OCI-LY3 (cell line): Measurements from ENCODE around the gene PCDHGA6.
"Not testable (repeated sequence)": the region's sequence is repeated elsewhere in the genome, so short reads cannot be mapped to it uniquely, and the experiment has no call there.

ENCODE experiments used
- EZH2phosphoT487 ChIP-seq: fragments of 200-600 bp; shearing (Covaris generic); IDR thresholded peaks from 2 replicates; pipeline ENCODE4 v1.6.1; 2018; ENCODE audit warnings: antibody characterized with exemption, mixed run types, low read depth
- TF ChIP-seq, protein P1 (sequence below): fragments of 200-600, 300-600 bp; sonication (generic); IDR thresholded peaks from 2 replicates; pipeline ENCODE4 v1.5.1; 2014; ENCODE audit warnings: antibody characterized with exemption, low read length, low read depth

DNA sequence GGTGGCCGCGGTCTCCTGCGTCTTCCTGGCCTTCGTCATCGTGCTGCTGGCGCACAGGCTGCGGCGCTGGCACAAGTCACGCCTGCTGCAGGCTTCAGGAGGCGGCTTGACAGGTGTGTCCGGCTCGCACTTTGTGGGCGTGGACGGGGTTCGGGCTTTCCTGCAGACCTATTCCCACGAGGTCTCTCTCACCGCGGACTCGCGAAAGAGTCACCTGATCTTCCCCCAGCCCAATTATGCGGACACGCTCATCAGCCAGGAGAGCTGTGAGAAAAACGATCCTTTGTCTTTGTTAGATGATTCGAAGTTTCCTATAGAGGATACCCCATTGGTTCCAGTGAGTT, 41.6 kb downstream of the PCDHGA6 start:
- TF ChIP-seq, protein P1, sequence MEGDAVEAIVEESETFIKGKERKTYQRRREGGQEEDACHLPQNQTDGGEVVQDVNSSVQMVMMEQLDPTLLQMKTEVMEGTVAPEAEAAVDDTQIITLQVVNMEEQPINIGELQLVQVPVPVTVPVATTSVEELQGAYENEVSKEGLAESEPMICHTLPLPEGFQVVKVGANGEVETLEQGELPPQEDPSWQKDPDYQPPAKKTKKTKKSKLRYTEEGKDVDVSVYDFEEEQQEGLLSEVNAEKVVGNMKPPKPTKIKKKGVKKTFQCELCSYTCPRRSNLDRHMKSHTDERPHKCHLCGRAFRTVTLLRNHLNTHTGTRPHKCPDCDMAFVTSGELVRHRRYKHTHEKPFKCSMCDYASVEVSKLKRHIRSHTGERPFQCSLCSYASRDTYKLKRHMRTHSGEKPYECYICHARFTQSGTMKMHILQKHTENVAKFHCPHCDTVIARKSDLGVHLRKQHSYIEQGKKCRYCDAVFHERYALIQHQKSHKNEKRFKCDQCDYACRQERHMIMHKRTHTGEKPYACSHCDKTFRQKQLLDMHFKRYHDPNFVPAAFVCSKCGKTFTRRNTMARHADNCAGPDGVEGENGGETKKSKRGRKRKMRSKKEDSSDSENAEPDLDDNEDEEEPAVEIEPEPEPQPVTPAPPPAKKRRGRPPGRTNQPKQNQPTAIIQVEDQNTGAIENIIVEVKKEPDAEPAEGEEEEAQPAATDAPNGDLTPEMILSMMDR, result not testable (repeated sequence)
- TF ChIP-seq EZH2phosphoT487, result not testable (repeated sequence)
